HEK293 (cell line): ENCODE results near the gene HLA-DMA.

Source experiments
- FEZF1 ChIP-seq: fragments of 450-650 bp; formaldehyde crosslinking; IDR thresholded peaks from 2 replicates; pipeline ENCODE4 v1.5.1; 2016; ENCODE audit warnings: missing biosample characterization, missing genetic modification characterization
- GLI4 ChIP-seq: fragments of 450-650 bp; formaldehyde crosslinking; IDR thresholded peaks from 2 replicates; pipeline ENCODE4 v1.5.1; 2016; ENCODE audit warnings: missing biosample characterization, missing genetic modification characterization
- GLIS1 ChIP-seq: fragments of 450-650 bp; formaldehyde crosslinking; IDR thresholded peaks from 2 replicates; pipeline ENCODE4 v1.5.1; 2016; ENCODE audit warnings: missing biosample characterization, missing genetic modification characterization
- KLF16 ChIP-seq: fragments of 450-650 bp; formaldehyde crosslinking; IDR thresholded peaks from 2 replicates; pipeline ENCODE4 v1.5.1; 2017; ENCODE audit warnings: missing biosample characterization, missing genetic modification characterization
- KLF17 ChIP-seq: fragments of 450-650 bp; formaldehyde crosslinking; IDR thresholded peaks from 2 replicates; pipeline ENCODE4 v1.5.1; 2016; ENCODE audit warnings: missing biosample characterization, missing genetic modification characterization
- PRDM4 ChIP-seq: fragments of 450-650 bp; formaldehyde crosslinking; IDR thresholded peaks from 2 replicates; pipeline ENCODE4 v1.5.1; 2017; ENCODE audit warnings: missing biosample characterization, missing genetic modification characterization
- RBAK ChIP-seq: fragments of 450-650 bp; formaldehyde crosslinking; IDR thresholded peaks from 2 replicates; pipeline ENCODE4 v1.5.1; 2016; ENCODE audit warnings: missing biosample characterization, missing genetic modification characterization
- REPIN1 ChIP-seq: fragments of 450-650 bp; formaldehyde crosslinking; IDR thresholded peaks from 2 replicates; pipeline ENCODE4 v1.5.1; 2017; ENCODE audit warnings: missing biosample characterization, missing genetic modification characterization, low read depth
- SP3 ChIP-seq: fragments of 450-650 bp; formaldehyde crosslinking; IDR thresholded peaks from 2 replicates; pipeline ENCODE4 v1.5.1; 2016; ENCODE audit warnings: missing biosample characterization, missing genetic modification characterization
- YY2 ChIP-seq: fragments of 450-650 bp; formaldehyde crosslinking; IDR thresholded peaks from 2 replicates; pipeline ENCODE4 v1.5.1; 2016; ENCODE audit warnings: missing biosample characterization, missing genetic modification characterization
- ZBTB1 ChIP-seq: fragments of 450-650 bp; formaldehyde crosslinking; IDR thresholded peaks from 2 replicates; pipeline ENCODE4 v1.5.1; 2016; ENCODE audit warnings: missing biosample characterization, missing genetic modification characterization
- ZBTB11 ChIP-seq: fragments of 450-650 bp; formaldehyde crosslinking; conservative IDR thresholded peaks from 2 replicates; pipeline ENCODE4 v1.5.1; 2016; ENCODE audit warnings: low read depth, missing biosample characterization, missing genetic modification characterization
- ZBTB20 ChIP-seq: fragments of 450-650 bp; formaldehyde crosslinking; IDR thresholded peaks from 2 replicates; pipeline ENCODE4 v1.5.1; 2016; ENCODE audit warnings: missing biosample characterization, missing genetic modification characterization
- ZBTB48 ChIP-seq: fragments of 450-650 bp; formaldehyde crosslinking; IDR thresholded peaks from 2 replicates; pipeline ENCODE4 v1.5.1; 2016; ENCODE audit warnings: missing biosample characterization, missing genetic modification characterization
- ZBTB49 ChIP-seq: fragments of 450-650 bp; formaldehyde crosslinking; IDR thresholded peaks from 2 replicates; pipeline ENCODE4 v1.5.1; 2016; ENCODE audit warnings: missing biosample characterization, missing genetic modification characterization, low read depth
- ZEB2 ChIP-seq: fragments of 450-650 bp; formaldehyde crosslinking; IDR thresholded peaks from 2 replicates; pipeline ENCODE4 v1.5.1; 2016; ENCODE audit warnings: missing biosample characterization, missing genetic modification characterization
- ZFP3 ChIP-seq: fragments of 450-650 bp; formaldehyde crosslinking; IDR thresholded peaks from 2 replicates; pipeline ENCODE4 v1.5.1; 2016; ENCODE audit warnings: low read depth, missing biosample characterization, missing genetic modification characterization
- ZFP69B ChIP-seq: fragments of 450-650 bp; formaldehyde crosslinking; IDR thresholded peaks from 2 replicates; pipeline ENCODE4 v1.5.1; 2016; ENCODE audit warnings: missing biosample characterization, missing genetic modification characterization
- ZNF138 ChIP-seq: fragments of 450-650 bp; formaldehyde crosslinking; IDR thresholded peaks from 2 replicates; pipeline ENCODE4 v1.5.1; 2016; ENCODE audit warnings: missing biosample characterization, missing genetic modification characterization, borderline replicate concordance
- ZNF221 ChIP-seq: fragments of 450-650 bp; formaldehyde crosslinking; IDR thresholded peaks from 2 replicates; pipeline ENCODE4 v1.5.1; 2017; ENCODE audit warnings: missing biosample characterization, missing genetic modification characterization, borderline replicate concordance
- ZNF266 ChIP-seq: fragments of 450-650 bp; formaldehyde crosslinking; IDR thresholded peaks from 2 replicates; pipeline ENCODE4 v1.5.1; 2016; ENCODE audit warnings: missing biosample characterization, missing genetic modification characterization, low read depth
- ZNF274 ChIP-seq, 2 experiments: fragments of 200-500 bp in 1 of 2; fragments of 450-650 bp in 1 of 2; sonication (Bioruptor generic) in 1 of 2; formaldehyde crosslinking in 1 of 2; IDR thresholded peaks; 2 replicates each; pipeline versions ENCODE4 v1.5.1 to v1.6.1; 2014 to 2016; ENCODE audit warnings: borderline replicate concordance in 1 of 2, inconsistent platforms in 1 of 2, low read length in 1 of 2, missing biosample characterization in 1 of 2, missing genetic modification characterization in 1 of 2
- ZNF341 ChIP-seq: fragments of 450-650 bp; formaldehyde crosslinking; IDR thresholded peaks from 2 replicates; pipeline ENCODE4; 2016; ENCODE audit warnings: low read depth, missing biosample characterization, missing genetic modification characterization
- ZNF354C ChIP-seq: fragments of 450-650 bp; formaldehyde crosslinking; IDR thresholded peaks from 2 replicates; pipeline ENCODE4 v1.5.1; 2016; ENCODE audit warnings: missing biosample characterization, missing genetic modification characterization, low read depth, borderline replicate concordance
- ZNF530 ChIP-seq: fragments of 450-650 bp; formaldehyde crosslinking; IDR thresholded peaks from 2 replicates; pipeline ENCODE4 v1.5.1; 2016; ENCODE audit warnings: low read depth, missing biosample characterization, missing genetic modification characterization
- ZNF701 ChIP-seq: fragments of 450-650 bp; formaldehyde crosslinking; IDR thresholded peaks from 2 replicates; pipeline ENCODE4 v1.5.1; 2016; ENCODE audit warnings: missing biosample characterization, missing genetic modification characterization
- ZNF768 ChIP-seq: fragments of 450-650 bp; formaldehyde crosslinking; IDR thresholded peaks from 2 replicates; pipeline ENCODE4 v1.5.1; 2018; ENCODE audit warnings: missing biosample characterization, mild to moderate bottlenecking, missing genetic modification characterization
- ZNF843 ChIP-seq: fragments of 450-650 bp; formaldehyde crosslinking; IDR thresholded peaks from 2 replicates; pipeline ENCODE4 v1.5.1; 2016; ENCODE audit warnings: missing biosample characterization, missing genetic modification characterization
- ZSCAN16 ChIP-seq: fragments of 450-650 bp; formaldehyde crosslinking; IDR thresholded peaks from 2 replicates; pipeline ENCODE4 v1.5.1; 2016; ENCODE audit warnings: missing biosample characterization, missing genetic modification characterization
- ZSCAN30 ChIP-seq: fragments of 450-650 bp; IDR thresholded peaks from 2 replicates; pipeline ENCODE4 v1.5.1; 2018; ENCODE audit warnings: missing biosample characterization, mild to moderate bottlenecking, missing genetic modification characterization, moderate library complexity
- ZSCAN4 ChIP-seq: fragments of 450-650 bp; formaldehyde crosslinking; IDR thresholded peaks from 2 replicates; pipeline ENCODE4 v1.5.1; 2017; ENCODE audit warnings: missing biosample characterization, missing genetic modification characterization

The HLA-DMA gene

GRCh38 chr6:32982084-32982701 is 29.3 kb upstream of the HLA-DMA start (continued):
- TF ChIP-seq ZNF274 (IDR thresholded peaks at IDR 0.05; ENCODE audit: low read length) (no peak), ZNF274 (tag by site-specific recombination; IDR thresholded peaks at IDR 0.05; ENCODE audit: borderline replicate concordance) (no peak), ZNF341 (no peak), ZFP69B (tag by site-specific recombination) (no peak), ZNF530 (tag by site-specific recombination) (no peak), YY2 (tag by site-specific recombination) (no peak), ZNF138 (tag by site-specific recombination) (no peak), PRDM4 (tag by site-specific recombination) (no peak; the same call in 1 of the 2 replicates), ZBTB11 (no peak), KLF16 (tag by site-specific recombination) (no peak), SP3 (no peak), ZNF768 (no peak), ZFP3 (tag by site-specific recombination) (no peak), REPIN1 (tag by site-specific recombination) (no peak), ZBTB49 (no peak), ZNF221 (tag by site-specific recombination) (no peak), GLIS1 (tag by site-specific recombination) (no peak), FEZF1 (peak; percentile 97), GLI4 (tag by site-specific recombination) (no peak), KLF17 (tag by site-specific recombination) (no peak), ZSCAN30 (tag by site-specific recombination) (peak; percentile 50; the same call in 1 of the 2 replicates), ZNF701 (tag by site-specific recombination) (no peak), ZNF266 (tag by site-specific recombination) (no peak), ZNF354C (tag by site-specific recombination) (no peak), ZBTB48 (tag by site-specific recombination) (no peak), RBAK (tag by site-specific recombination) (no peak), ZSCAN4 (tag by site-specific recombination) (no peak), ZNF843 (peak; percentile 13; the same call in 1 of the 2 replicates), ZSCAN16 (peak; percentile 100), ZEB2 (peak; percentile 29; the same call in 1 of the 2 replicates), ZBTB20 (tag by site-specific recombination) (peak; percentile 32; the same call in 1 of the 2 replicates), ZBTB1 (tag by site-specific recombination) (no peak)
